Erythroblast (primary cell): Measurements from ENCODE around the gene CFAP52.
"Not testable (repeated sequence)": the region's sequence is repeated elsewhere in the genome, so short reads cannot be mapped to it uniquely, and the experiment has no call there.

Source experiments
- DNase-seq, 2 experiments: peaks; one replicate each; lab custom pipeline; 2025; lab: John Stamatoyannopoulos, UW
- GATA1 ChIP-seq: IDR thresholded peaks from 2 replicates; pipeline ENCODE4 v1.6.1; 2011; ENCODE audit warnings: low read depth, mild to moderate bottlenecking, control low read depth, low read length, moderate library complexity
- POLR2A ChIP-seq: IDR thresholded peaks from 2 replicates; pipeline ENCODE4 v1.6.1; 2011; ENCODE audit warnings: mild to moderate bottlenecking, low read length

Gene CFAP52

GRCh38 chr17:9648521-9649110, 72.2 kb downstream of the CFAP52 start:
- DNase-seq, result no peak
- TF ChIP-seq GATA1 (no peak), POLR2A (no peak)

- DNase-seq, result no peak
- TF ChIP-seq GATA1, result no peak
- TF ChIP-seq POLR2A, result no peak
Observed at GRCh38 chr17:9658593-9659211, 82.3 kb downstream of the CFAP52 start.

GRCh38 chr17:9661027-9661426, 84.6 kb downstream of the CFAP52 start:
- no peak for DNase-seq
- no peak for TF ChIP-seq POLR2A
- TF ChIP-seq GATA1, result no peak

GRCh38 chr17:9663511-9663910, 87.1 kb downstream of the CFAP52 start:
- DNase-seq, result not testable (repeated sequence)

- no peak for TF ChIP-seq GATA1
- TF ChIP-seq POLR2A, result no peak
- DNase-seq, result no peak
Observed at GRCh38 chr17:9666461-9667050, 90.1 kb downstream of the CFAP52 start.

GRCh38 chr17:9668517-9668916, 92.1 kb downstream of the CFAP52 start:
- DNase-seq, result no peak
- TF ChIP-seq GATA1 (no peak), POLR2A (no peak)

- DNase-seq, result no peak
- TF ChIP-seq POLR2A (no peak), GATA1 (no peak)
Observed at GRCh38 chr17:9669551-9670008, 93.1 kb downstream of the CFAP52 start.

- DNase-seq, result no peak
- TF ChIP-seq GATA1 (no peak), POLR2A (no peak)
Observed at GRCh38 chr17:9670596-9670995, 94.2 kb downstream of the CFAP52 start.

GRCh38 chr17:9671559-9671958, 95.1 kb downstream of the CFAP52 start:
- no peak for DNase-seq
- TF ChIP-seq GATA1, result no peak
- no peak for TF ChIP-seq POLR2A

- no peak for TF ChIP-seq GATA1
- TF ChIP-seq POLR2A, result no peak
- DNase-seq, result no peak
Observed at GRCh38 chr17:9672266-9672665, 95.8 kb downstream of the CFAP52 start.

- TF ChIP-seq POLR2A (no peak), GATA1 (no peak)
- DNase-seq, result no peak
Observed at GRCh38 chr17:9672691-9673090, 96.2 kb downstream of the CFAP52 start.

- DNase-seq, result no peak
- TF ChIP-seq GATA1, result no peak
- no peak for TF ChIP-seq POLR2A
Observed at GRCh38 chr17:9676084-9676483, 99.6 kb downstream of the CFAP52 start.

- no peak for TF ChIP-seq GATA1
- no peak for TF ChIP-seq POLR2A
- no peak for DNase-seq
Observed at GRCh38 chr17:9676820-9677310, 100.4 kb downstream of the CFAP52 start.

GRCh38 chr17:9677411-9677810, 101.0 kb downstream of the CFAP52 start:
- no peak for DNase-seq
- TF ChIP-seq GATA1 (no peak), POLR2A (no peak)

- TF ChIP-seq GATA1, result no peak
- no peak for TF ChIP-seq POLR2A
- DNase-seq, result no peak
Observed at GRCh38 chr17:9677896-9678295, 101.5 kb downstream of the CFAP52 start.
